Measurements from ENCODE around the gene TEKTIP1. TPM values are rescaled to one million over a fixed set of nuclear protein-coding genes. Genes with fewer than 3 reads are reported as not detected.

TEKTIP1 gene
- total and polyA plus RNA-seq, 9 of the 15 experiments (the other 6 are each of a cell fraction or from before 2014, with no cell fraction given) = 0.66 TPM; not detected in 8

GRCh38 chr19:3494051-3494450 is 44.9 kb upstream of the TEKTIP1 start (continued):
- TF ChIP-seq, protein P1, sequence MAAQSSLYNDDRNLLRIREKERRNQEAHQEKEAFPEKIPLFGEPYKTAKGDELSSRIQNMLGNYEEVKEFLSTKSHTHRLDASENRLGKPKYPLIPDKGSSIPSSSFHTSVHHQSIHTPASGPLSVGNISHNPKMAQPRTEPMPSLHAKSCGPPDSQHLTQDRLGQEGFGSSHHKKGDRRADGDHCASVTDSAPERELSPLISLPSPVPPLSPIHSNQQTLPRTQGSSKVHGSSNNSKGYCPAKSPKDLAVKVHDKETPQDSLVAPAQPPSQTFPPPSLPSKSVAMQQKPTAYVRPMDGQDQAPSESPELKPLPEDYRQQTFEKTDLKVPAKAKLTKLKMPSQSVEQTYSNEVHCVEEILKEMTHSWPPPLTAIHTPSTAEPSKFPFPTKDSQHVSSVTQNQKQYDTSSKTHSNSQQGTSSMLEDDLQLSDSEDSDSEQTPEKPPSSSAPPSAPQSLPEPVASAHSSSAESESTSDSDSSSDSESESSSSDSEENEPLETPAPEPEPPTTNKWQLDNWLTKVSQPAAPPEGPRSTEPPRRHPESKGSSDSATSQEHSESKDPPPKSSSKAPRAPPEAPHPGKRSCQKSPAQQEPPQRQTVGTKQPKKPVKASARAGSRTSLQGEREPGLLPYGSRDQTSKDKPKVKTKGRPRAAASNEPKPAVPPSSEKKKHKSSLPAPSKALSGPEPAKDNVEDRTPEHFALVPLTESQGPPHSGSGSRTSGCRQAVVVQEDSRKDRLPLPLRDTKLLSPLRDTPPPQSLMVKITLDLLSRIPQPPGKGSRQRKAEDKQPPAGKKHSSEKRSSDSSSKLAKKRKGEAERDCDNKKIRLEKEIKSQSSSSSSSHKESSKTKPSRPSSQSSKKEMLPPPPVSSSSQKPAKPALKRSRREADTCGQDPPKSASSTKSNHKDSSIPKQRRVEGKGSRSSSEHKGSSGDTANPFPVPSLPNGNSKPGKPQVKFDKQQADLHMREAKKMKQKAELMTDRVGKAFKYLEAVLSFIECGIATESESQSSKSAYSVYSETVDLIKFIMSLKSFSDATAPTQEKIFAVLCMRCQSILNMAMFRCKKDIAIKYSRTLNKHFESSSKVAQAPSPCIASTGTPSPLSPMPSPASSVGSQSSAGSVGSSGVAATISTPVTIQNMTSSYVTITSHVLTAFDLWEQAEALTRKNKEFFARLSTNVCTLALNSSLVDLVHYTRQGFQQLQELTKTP (IDR thresholded peaks at IDR 0.05; ENCODE audit: low read depth in 1 of 2, partially characterized antibody in 2 of 2) = no peak
- no peak for TF ChIP-seq SIN3A (IDR thresholded peaks at IDR 0.05; ENCODE audit: borderline replicate concordance in 2 of 2, control insufficient read depth in 1 of 2, low read depth in 2 of 2, low read length in 2 of 2)
- no peak for TF ChIP-seq OTX1 (CRISPR knock-in tag; IDR thresholded peaks at IDR 0.05)
- no peak for TF ChIP-seq MCM5 (IDR thresholded peaks at IDR 0.05; ENCODE audit: low read depth)
- TF ChIP-seq ZNF23 (CRISPR knock-in tag; IDR thresholded peaks at IDR 0.05) = no peak
- no peak for TF ChIP-seq NFE2 (IDR thresholded peaks at IDR 0.05; ENCODE audit: low read depth)
- TF ChIP-seq ZNF133 (CRISPR knock-in tag; IDR thresholded peaks at IDR 0.05) = no peak
- TF ChIP-seq RBM25 (IDR thresholded peaks at IDR 0.05; ENCODE audit: low read depth, low read length, severe bottlenecking) = peak; percentile 32
- no peak for TF ChIP-seq ZFP36 (IDR thresholded peaks at IDR 0.05; ENCODE audit: low read depth, low read length, partially characterized antibody)
- TF ChIP-seq DEAF1 (CRISPR knock-in tag; IDR thresholded peaks at IDR 0.05) = no peak
- TF ChIP-seq TARDBP (IDR thresholded peaks at IDR 0.05) = no peak
- peak; percentile 69 for TF ChIP-seq ASH1L (IDR thresholded peaks at IDR 0.05; ENCODE audit: borderline replicate concordance, low read depth, partially characterized antibody)
- no peak for TF ChIP-seq ZBTB8A (IDR thresholded peaks at IDR 0.05; ENCODE audit: partially characterized antibody)
- TF ChIP-seq GTF3C2 (IDR thresholded peaks at IDR 0.05; ENCODE audit: borderline replicate concordance, extremely low read depth, insufficient read length) = no peak
- no peak for TF ChIP-seq FOXK1 (CRISPR knock-in tag; IDR thresholded peaks at IDR 0.05; ENCODE audit: borderline replicate concordance)
- TF ChIP-seq MLX (CRISPR knock-in tag; conservative IDR thresholded peaks at IDR 0.05) = no peak
- TF ChIP-seq HDAC8 (tag; IDR thresholded peaks at IDR 0.05) = no peak
- no peak for TF ChIP-seq HMG20A (CRISPR knock-in tag; conservative IDR thresholded peaks at IDR 0.05)

Data from K562 (cell line).